GM12891 (cell line): ENCODE results near the gene LRCH2.

Experiments used
- PAX5 ChIP-seq: IDR thresholded peaks from 2 replicates; pipeline ENCODE4 v1.6.1; 2011; ENCODE audit warnings: low read length, moderate library complexity, mild to moderate bottlenecking; ENCODE audit not compliant: insufficient read depth, severe bottlenecking
- POLR2A ChIP-seq: IDR thresholded peaks from 2 replicates; pipeline ENCODE4 v1.6.1; 2011; ENCODE audit warnings: low read depth, low read length, control low read depth
- SPI1 ChIP-seq: IDR thresholded peaks from 2 replicates; pipeline ENCODE4 v1.6.1; 2011; ENCODE audit warnings: low read depth, low read length, control low read depth
- TAF1 ChIP-seq: IDR thresholded peaks from 2 replicates; pipeline ENCODE4 v1.6.1; 2011; ENCODE audit warnings: low read depth, low read length, control low read depth

GRCh38 chrX:115093191-115093590 is 140.7 kb downstream of the LRCH2 start:
- no peak for TF ChIP-seq POLR2A
- TF ChIP-seq SPI1 = no peak
- no peak for TF ChIP-seq TAF1
- no peak for TF ChIP-seq PAX5
